GM21390 (cell line): ENCODE results near the gene KCNJ15.

Experiments
- ATAC-seq: cut with Tn5 transposase; IDR thresholded peaks from one replicate; pipeline ENCODE4 v1.9.1; 2021; ENCODE audit not compliant: unreplicated experiment

KCNJ15 gene

DNA sequence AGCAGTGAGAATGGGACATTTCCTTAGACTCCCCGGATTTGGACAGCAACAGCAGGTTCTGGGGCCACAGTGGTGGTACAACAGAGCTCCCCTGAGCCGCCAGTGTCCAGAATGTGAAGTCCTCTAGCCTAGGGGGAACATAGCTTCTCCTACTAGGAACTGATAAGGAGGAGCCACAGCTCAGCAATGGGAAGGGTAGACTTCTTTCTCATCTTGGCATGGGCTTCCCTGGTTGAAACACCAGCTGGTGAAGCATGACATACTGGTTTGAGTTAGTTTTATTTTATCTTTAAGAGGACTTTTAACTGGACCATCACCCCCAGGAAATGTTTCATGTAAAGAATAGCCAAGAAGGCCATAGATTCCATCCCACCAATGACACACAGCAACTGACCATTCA, 68.4 kb downstream of the KCNJ15 start:
- no peak for ATAC-seq

DNA sequence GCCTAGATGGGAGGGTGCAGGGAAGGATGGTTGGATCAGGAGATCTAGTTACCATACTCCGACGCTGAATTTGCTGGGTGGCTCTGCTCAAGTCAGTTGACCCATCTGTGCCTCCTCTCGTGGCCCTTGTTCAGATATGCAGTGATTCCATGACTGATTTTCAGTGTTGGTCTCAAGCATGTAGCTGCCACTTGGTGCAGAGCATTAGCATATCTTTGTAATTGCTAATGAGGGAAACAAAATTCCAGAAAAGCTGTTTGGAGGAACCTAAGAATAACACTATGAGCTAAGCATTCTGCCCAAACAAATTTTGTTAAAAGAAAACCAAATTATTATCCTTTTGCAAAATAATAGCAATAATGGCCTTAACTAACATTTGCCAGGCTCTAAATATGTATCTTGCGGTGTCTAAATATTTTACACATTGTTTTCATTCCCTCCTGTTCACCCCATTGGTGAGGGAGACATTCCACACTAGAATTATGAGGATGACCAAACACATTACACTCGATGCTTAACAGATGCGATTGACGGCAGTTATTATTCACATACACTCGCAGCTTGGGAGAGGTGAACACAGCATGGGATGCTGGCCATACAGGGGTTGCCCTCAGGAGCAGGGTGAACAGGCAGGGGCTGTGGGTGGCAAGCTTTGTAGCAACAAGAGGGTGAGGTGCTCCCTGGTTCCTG, 69.1 kb downstream of the KCNJ15 start:
- ATAC-seq: no peak

DNA sequence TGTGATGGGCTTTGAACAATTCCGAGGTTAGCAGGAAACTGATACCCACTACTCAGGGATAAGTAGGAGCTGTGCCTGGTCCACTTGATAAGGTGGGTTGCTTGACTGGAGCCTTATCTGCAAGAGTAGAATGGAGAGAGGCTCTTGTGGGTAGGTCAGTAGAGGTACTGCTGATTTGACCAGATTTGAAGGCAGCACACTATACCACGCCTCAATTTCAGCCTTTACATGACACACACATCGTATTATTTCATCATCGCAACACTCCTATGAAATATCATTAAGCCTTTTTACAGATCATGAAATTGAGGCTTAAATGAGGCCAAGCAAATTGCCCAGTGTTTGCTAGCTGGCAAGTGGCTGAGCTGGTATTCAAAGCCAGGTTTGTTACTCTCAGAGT, 69.6 kb downstream of the KCNJ15 start:
- ATAC-seq: no peak

DNA sequence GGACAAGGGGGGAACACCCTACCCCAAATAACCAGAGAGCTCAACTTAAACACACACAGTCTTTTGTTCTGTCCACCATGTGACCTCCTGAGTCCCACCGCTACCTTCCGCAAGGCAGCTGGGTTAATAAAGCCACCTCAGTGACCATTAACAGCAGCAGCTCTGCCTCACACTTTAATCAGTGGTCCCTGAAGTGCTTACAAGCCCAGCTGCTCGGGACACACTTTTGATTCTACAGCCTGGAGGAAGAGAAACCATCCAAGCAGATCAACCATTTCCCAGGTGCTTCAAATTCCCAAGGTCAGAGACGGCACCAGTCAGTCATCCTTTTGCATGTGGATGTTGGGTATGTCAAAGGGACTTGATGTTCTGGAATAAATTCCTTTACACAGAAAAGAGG, 70.1 kb downstream of the KCNJ15 start:
- no peak for ATAC-seq

DNA sequence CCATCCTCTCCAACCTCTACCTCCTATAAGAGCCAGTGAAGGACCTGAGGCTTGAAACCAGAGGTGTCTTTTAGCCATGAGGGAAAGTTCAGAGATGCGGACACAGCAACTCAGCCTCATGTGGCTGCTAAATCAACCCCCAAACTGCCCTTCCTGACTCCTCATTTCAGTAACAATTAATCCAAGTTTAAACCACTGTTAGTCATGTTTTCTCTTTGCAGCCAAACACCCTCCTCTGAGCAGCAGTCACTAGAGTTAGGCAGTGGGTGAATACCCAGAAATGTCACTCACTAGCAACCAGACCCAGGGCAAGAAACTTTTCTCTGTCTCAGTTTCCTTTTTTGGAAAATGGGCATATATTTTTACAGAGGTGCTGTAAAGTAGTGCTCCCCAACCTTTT, 71.2 kb downstream of the KCNJ15 start:
- no peak for ATAC-seq

DNA sequence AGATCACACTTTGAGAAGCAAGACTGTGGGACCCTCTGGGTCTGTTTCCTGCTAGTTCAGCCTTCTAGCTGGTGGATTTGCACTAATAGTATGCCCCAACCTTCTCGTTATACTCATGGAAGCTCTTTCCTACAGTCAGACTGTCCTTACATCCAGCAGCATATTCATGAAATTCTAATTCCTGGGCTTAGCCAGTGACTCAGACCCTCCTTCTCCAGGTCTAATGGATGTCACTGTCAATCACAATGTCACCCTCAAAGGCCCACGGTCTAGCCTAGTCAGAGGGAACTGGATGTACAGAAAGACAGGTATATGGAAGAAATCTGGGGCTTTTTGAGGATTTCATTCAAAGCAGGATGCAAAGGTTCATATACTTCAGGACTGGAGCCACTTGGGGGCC, 72.4 kb downstream of the KCNJ15 start:
- ATAC-seq: no peak

DNA sequence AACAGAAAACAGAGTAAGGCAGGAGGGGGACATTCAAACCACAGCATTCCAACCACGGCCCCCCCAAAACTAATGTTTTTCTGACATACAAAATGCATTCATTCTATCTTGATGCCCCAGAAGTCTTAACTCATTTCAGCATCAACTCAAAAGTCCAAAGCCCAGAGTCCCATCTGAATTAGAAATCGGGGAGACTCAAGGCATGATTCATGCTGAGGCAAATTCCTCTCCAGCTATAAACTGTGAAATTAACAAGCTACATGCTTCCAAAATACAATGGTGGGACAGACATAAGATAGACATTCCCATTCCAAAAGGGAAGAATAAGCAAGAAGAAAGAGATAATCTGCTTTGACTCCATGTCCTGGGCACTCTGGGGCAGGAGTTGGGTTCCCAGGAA, 73.9 kb downstream of the KCNJ15 start:
- no peak for ATAC-seq

DNA sequence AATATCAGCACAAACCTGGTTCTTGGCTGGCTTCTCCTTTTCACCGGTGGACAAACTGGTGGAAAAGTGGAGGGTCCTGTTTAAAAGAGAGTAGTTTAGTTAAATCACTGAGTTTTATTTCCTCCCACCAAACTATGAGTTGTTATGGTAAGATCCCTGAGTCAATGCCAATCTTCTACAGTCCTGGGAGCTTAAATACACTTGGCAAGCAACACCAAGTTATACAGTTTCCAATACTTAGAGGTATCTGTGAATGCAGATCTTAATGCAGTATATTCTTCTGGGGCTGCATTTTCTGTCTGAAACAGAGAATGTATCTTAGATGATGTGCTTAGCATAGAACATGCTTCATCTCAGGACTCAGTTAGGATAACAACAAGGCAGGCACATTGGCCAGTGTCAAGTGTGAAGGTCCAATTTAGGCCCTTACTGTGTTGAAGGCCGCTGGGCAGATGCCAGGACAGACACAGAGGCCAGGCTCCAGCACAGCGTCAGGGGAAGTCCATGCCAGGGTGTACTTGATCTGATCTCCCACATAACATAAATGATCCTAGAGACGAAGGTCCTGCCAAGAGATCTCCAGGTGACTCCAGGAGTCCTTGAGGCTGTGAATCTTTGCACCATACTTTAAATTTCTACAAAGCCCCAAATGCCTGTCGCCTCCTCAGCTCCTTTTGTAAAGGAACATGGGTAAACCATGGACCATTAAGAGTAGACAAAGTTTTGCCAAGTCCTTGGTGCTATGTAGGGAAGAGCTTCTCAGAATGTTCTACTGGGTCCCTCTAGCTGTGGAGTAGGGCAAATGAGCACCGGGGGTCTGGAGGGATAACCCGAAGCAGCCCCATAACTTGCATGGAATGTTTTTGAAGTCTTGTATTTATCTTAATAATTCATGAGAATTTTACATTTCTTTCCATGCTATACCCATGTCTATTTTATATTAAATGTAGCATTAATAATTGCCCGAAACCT, 76.8 kb downstream of the KCNJ15 start:
- no peak for ATAC-seq

DNA sequence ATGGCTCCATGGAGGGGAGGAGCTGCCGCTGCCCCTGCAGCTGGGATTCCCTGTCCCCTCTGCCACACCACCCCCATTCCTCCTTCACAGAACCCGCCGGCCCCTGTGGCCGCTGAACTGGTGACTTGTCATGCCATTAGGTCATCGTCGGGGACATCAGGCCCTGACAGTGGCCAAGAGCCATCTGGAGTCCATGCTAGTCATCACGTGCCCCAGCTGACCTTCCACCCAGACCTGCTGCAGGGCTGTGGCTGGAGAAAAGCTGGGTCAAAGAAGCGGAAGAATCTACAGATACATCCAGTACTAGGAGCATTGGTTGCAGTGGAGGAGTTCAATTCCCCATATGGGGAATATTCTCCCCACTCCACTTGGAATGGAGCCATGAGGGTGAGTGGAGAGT, 78.1 kb downstream of the KCNJ15 start:
- no peak for ATAC-seq

DNA sequence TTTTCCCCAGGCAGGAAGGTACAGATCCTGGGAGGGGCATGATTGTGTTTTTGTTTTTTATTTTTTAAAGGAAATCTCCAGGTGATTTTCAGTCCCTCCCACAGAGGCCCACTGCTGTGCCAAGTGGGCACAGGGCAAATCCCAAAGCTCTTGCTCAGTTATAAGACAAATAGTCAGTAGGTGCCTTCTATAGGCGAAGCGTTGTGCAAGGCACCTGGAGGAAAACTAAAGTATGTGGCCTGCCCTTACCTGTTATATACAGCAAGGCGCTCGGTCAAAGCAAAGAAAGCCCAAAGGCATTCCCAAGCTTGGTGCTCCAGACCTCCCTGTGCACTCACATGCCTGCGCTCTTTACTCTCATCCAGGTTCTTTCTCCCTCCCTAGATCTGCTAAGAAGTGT, 81.0 kb downstream of the KCNJ15 start:
- ATAC-seq: no peak

DNA sequence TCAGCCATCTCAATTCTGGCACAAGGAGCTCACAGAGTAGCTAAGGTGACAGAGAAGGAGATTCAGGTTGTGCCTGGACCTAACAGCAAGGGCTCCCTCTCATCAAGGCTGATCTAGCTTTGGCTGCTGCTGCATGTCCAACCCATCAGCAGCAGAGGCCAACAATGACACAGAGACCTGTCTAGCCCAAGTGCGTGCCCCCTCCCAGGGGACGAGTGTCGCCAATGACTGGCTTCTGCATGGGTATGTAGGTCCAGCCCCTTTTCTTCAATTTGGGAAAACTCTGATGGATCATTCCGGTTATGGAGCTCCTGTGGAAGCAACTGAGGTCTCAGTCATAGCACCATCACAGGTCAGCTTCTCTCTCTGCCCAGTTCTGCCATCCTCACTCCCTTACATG, 83.3 kb downstream of the KCNJ15 start:
- ATAC-seq: no peak

DNA sequence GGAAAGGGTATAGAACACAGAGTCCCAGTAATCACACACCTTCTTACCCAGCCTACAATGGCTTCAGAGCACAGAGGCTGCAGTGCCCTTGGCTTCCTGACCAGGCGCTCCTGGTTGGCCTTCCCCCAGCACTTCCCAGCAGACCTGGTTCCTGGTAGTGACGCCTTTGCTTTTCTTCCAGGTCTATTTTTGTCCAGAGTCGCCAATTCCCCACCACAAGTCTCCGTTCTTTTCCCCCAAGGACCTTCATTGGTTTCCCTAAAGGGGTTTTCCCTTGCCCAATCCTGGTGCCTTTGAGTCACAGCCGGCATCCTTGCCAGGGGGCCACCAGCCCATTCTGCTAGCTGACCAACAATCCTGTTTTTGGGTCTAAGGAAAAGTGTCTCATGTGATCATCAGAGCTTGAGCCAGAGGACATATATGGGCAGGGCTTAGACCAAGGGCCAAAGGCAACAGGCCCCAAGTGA, 84.8 kb downstream of the KCNJ15 start:
- ATAC-seq: no peak

DNA sequence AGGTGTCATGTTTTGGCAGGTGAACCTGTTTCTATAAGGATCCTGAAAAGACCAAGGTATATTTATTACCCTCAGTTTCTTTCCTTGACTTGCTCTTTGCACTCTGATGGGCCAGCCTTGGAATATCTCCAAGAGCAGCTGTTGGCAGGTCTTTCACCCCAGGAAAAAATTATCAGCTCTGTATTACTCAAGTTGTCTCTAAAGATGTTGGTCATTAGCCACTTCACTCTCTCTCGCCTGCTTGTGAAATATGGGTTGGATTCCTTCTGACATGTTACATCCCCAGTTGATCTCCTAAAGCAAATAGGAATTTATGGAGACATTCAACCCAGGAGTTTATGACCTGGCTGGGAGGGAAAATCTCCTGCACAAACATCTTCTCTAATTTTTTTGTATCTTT, 85.9 kb downstream of the KCNJ15 start:
- no peak for ATAC-seq

DNA sequence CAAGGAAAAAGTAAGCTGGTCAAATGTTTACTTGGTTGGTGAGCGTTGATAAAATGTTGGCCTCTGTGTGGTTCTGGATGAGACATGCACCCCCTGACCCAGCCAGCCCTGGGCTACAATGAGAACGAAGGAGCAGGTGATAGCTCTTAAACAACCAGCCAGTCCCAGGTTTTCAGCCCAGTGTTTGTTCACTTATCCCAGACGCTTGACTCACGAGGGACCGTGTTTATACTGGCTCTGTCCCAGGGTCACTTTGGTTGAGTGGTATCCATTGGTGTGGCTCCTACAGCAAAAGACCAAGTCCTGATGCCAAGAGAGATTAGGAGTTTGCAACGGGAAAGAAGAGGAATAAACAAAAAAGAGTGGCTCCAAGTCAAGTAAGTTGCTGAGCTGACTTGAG, 86.9 kb downstream of the KCNJ15 start:
- ATAC-seq: no peak

DNA sequence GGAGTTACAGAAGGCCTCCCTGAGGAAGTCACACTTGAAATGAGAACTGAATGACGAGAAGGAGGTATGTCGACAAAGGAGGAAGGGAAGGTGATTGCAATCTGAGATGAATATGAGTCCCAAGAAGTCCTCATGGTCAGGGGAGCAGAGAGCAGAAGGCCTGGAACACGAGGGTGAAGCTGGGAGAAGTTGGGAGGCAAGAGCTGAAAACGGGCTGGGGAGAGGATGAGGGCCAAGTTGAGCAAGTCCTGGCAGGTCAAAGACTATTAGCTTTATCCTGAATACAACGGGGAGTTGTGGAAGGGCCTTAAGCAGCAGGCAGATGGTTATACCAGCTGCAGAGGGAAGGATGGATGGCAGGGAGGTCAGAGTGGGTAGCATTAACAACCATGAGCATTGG, 89.5 kb downstream of the KCNJ15 start:
- no peak for ATAC-seq

DNA sequence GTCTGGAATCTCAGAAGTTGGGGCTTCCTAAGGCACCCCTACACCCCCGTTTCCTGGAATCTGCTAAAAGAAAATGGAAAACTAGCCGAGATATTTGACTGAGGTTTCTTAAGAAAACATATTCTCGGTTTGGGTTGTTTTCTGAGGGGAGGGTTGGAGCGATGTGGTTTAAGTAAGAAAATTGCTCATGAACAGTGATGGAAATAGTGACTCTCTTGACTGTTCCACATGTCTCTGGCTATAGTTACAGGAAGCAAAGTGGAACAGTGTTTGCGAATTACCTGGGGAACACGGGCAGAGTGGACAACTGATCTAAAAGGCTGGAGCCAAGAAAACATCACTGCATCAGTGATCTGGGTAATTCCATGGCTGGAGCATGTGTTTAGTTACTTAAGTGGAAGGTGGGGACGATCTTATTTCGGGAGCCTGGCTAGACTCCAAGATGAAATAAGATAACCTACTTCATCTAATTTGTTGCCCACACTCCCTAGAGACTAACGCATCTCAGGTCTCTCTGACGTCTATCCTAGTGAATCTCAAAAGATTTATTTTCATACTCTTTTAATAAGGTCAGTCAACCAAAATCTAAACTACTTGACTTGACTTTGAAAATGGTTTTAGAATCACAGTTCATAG, 92.4 kb downstream of the KCNJ15 start:
- ATAC-seq: no peak

DNA sequence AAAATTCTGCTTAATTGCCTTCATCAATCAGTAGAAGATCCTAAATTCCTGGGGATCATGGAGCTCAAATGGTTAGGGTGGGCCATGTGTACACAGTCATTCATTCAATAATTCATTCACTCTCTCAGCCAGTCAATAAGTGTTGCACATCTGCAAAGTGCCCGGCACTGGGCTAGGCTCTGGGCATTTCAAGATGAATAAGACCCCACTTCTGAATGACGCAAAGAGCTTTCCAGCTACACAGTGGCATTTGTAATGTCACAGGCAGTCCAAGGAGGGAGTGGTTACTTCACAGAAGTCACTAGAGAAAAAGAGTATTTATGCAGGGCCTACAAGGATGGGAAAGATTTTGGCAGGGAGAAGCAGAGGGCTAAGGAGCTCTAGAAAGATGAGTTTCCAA, 93.2 kb downstream of the KCNJ15 start:
- ATAC-seq: no peak

DNA sequence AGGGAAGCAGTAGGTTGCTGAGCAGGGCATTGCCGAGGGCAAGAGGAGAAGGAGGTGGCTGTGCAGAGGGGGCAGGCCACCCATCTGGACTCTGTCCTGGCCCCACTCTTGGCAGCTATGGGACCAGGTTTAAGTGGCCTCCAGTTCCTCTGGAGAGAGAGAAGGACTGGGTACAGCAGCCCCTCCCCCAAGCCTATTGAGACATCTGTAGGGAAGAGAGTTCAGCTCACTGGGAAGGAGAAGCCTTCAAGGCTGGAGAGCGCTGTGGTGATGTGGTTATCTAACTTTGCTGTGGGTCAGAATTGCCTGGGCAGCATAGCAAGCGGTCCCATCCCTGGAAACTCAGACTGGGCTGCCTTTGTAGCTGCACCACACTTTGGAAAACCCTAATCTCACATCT, 93.9 kb downstream of the KCNJ15 start:
- no peak for ATAC-seq

DNA sequence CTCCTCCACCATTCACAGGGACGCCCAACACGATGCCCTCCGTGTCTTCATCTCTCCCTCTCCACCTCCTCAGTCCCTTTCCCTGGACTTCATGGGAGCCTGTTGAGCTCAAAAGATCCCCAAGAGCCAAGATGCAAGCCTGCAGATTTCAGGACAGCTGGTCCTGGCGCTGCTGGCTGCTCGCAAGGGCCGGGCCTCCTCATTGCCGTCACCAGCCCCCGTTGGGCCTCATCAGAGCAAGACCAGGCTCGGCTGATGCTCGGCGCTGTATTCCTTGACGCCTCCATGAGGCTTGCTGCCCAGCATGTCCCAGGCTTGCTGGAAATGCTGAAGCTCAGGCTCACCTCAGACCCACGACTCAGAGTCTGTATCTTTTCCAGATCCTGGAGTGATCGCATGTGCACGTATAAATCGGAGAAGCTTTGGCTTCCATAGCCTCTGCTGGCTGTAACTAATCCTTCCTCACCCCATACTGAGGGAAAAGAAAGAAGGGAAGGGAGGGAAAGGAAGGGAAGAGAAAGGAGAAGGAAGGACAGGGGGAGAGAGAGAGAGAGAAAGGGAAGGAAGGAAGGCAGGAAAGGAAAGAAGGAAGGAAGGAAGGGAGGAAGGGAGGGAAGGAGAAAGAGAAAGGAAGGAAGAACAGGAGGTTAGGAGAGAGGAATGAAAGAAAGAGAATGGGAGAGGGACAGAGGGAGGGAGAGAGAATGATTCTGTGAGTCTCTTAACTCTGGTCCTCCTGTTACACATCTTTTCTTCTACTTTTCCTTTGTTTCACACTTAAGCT, 94.6 kb downstream of the KCNJ15 start:
- ATAC-seq: no peak

DNA sequence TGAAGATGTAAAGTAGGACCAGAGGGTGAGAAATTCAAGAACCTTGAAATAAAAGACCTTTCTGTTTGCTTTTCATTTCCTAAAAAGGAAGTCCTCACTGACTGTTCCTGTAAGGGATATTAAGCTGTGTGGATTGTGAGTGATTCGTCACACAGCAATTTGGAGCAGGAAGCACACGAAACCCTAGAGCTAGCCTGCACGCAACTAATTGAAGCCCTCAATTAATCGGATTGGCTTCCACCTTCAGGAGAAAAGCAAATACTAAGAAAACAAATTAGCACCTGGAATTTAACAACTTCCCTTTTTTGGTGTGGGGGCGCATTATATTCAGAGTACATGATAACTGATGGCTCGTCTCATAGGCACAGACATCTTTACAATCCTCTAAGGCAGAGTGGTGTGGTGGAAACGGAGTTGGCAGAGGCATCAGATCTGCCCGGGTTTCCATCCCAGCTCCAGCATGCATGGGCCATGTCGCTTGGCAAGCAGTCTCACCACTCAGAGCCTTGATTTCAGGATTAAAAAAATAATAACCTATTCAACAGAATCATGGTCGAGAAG, 95.2 kb downstream of the KCNJ15 start:
- no peak for ATAC-seq
